Ishikawa (cell line): Measurements from ENCODE around the gene C3AR1.
A peak's percentile ranks its signal among the peaks of the same experiment; 100 is the strongest.

Experiments used
- CEBPB ChIP-seq: IDR thresholded peaks from 2 replicates; pipeline ENCODE4 v1.6.1; 2012
- CREB1 ChIP-seq: IDR thresholded peaks from 2 replicates; pipeline ENCODE4 v1.6.1; 2012; ENCODE audit warnings: low read depth
- EGR1 ChIP-seq: IDR thresholded peaks from 2 replicates; pipeline ENCODE4 v1.6.1; 2012
- EP300 ChIP-seq: IDR thresholded peaks from 2 replicates; pipeline ENCODE4 v1.6.1; 2012; ENCODE audit warnings: borderline replicate concordance
- FOXM1 ChIP-seq: IDR thresholded peaks from 2 replicates; pipeline ENCODE4 v1.6.1; 2012; ENCODE audit warnings: low read depth, borderline replicate concordance
- NFIC ChIP-seq: IDR thresholded peaks from 2 replicates; pipeline ENCODE4 v1.6.1; 2012
- RAD21 ChIP-seq: IDR thresholded peaks from 2 replicates; pipeline ENCODE4 v1.6.1; 2012; ENCODE audit warnings: low read depth
- TAF1 ChIP-seq: IDR thresholded peaks from 2 replicates; pipeline ENCODE4 v1.6.1; 2012; ENCODE audit warnings: low read depth, mild to moderate bottlenecking
- TCF12 ChIP-seq: IDR thresholded peaks from 2 replicates; pipeline ENCODE4 v1.6.1; 2012; ENCODE audit warnings: low read depth
- TEAD4 ChIP-seq: IDR thresholded peaks from 2 replicates; pipeline ENCODE4 v1.6.1; 2012
- YY1 ChIP-seq: IDR thresholded peaks from 2 replicates; pipeline ENCODE4 v1.6.1; 2012; ENCODE audit warnings: low read depth
- ZBTB7A ChIP-seq: IDR thresholded peaks from 2 replicates; pipeline ENCODE4 v1.6.1; 2012; ENCODE audit warnings: low read depth
- TF ChIP-seq, protein P1 (sequence below): IDR thresholded peaks from 2 replicates; pipeline ENCODE4 v1.6.1; 2012; ENCODE audit warnings: low read depth, mild to moderate bottlenecking
- TF ChIP-seq, protein P2 (sequence below): IDR thresholded peaks from 2 replicates; pipeline ENCODE4 v1.6.1; 2012
- TF ChIP-seq, protein P3 (sequence below): IDR thresholded peaks from 2 replicates; pipeline ENCODE4 v1.6.1; 2012

The C3AR1 gene

DNA sequence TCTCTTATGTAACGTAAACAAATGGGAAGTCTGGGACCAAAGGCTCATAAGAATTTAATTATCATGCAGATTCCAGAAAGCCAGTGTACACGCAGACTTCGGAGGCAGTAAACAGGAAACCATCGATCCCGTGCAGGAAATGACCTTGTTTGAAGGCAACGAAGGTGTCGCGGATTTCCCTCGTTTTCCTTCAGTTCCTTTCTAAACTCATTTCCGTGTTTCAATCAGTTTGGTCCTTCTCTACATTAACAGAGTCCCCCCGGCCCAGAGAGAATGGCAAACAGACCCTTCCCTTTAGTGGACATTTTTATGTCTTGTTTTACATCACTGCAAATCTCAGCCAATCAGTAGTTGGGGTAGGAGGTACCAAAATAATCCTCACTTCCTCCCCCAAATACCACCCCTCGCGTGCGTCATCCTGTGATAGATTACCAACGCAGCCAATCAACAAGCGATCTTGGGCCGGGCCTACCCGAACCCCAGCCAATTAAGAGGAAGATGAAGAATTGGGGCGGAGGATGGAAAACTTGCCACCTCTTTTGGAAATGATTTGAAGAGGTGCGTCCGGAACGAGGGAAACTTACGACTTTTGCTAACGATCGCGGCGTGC, 39.8 kb downstream of the C3AR1 start:
- TF ChIP-seq EP300 (no peak), YY1 (peak; percentile 63; the same call in 1 of the 2 replicates), CREB1 (peak; percentile 87), FOXM1 (0 out of 2 replicates have a peak, but pooled peaks have one; percentile 15)
- TF ChIP-seq, protein P1, sequence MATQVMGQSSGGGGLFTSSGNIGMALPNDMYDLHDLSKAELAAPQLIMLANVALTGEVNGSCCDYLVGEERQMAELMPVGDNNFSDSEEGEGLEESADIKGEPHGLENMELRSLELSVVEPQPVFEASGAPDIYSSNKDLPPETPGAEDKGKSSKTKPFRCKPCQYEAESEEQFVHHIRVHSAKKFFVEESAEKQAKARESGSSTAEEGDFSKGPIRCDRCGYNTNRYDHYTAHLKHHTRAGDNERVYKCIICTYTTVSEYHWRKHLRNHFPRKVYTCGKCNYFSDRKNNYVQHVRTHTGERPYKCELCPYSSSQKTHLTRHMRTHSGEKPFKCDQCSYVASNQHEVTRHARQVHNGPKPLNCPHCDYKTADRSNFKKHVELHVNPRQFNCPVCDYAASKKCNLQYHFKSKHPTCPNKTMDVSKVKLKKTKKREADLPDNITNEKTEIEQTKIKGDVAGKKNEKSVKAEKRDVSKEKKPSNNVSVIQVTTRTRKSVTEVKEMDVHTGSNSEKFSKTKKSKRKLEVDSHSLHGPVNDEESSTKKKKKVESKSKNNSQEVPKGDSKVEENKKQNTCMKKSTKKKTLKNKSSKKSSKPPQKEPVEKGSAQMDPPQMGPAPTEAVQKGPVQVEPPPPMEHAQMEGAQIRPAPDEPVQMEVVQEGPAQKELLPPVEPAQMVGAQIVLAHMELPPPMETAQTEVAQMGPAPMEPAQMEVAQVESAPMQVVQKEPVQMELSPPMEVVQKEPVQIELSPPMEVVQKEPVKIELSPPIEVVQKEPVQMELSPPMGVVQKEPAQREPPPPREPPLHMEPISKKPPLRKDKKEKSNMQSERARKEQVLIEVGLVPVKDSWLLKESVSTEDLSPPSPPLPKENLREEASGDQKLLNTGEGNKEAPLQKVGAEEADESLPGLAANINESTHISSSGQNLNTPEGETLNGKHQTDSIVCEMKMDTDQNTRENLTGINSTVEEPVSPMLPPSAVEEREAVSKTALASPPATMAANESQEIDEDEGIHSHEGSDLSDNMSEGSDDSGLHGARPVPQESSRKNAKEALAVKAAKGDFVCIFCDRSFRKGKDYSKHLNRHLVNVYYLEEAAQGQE: no peak
- TF ChIP-seq, protein P2, sequence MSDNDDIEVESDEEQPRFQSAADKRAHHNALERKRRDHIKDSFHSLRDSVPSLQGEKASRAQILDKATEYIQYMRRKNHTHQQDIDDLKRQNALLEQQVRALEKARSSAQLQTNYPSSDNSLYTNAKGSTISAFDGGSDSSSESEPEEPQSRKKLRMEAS: peak; percentile 50; the same call in 1 of the 2 replicates

DNA sequence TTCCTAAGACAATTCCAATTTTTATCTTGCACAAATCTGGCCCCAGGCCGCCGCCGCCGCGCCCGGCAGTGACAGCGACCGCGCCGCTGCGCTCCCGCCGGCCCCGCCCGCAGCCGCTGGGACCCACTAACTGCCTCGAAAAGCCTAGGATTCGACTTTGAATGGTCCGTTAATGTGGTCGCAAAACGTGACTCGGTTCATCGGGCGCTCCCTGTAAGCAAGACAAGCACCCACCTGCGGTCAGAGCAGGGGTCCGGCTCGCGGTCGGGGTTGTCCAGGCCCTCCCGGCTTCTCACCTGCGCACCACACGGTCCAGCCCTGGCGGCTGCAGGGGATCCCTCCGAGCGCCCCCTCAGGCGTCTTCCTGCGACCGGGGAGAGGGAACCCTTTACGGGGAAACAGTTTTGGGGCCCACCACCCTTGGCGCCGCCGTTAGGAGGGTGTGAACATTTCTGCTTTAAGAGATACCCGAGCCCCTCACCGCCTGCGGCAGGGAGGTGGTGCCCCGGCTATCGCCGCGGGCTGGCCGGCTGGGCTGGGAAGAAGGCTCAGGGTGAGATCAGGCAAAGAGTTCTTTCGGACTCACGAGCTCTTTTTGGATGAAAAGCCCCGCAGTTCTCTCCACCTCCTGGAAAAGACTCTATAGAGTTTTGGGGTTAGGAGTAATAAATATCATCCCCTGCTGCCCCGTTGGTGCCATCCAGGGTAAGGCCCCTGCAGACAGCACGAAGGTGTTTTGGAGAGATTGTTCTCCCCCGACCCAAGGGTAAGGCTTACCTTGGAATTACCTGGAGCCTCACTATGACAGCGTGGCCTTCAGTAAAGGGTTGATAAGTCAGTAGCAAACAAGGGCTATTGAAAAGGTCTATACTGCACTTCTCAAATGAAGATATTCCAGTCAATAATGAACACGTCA, 47.2 kb downstream of the C3AR1 start:
- no peak for TF ChIP-seq TEAD4
- no peak for TF ChIP-seq EGR1
- TF ChIP-seq ZBTB7A: no peak
- TF ChIP-seq, protein P2: no peak
- no peak for TF ChIP-seq EP300

DNA sequence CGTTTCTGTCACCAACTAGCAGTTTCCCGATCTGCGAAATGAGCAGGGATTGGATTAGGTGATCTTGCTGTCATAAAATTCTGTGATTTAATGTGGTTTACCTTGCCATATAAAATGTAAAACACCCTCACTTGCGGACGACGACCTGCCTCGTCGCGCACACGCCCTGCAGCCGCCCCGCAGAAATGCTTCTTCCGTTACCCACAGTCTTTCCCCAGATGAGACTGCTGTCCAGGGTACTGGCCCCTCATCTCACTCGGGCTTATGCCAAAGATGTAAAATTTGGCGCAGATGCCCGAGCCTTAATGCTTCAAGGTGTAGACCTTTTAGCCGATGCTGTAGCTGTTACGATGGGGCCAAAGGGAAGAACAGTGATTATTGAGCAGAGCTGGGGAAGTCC, 51.3 kb downstream of the C3AR1 start:
- TF ChIP-seq, protein P1: peak; percentile 89
- TF ChIP-seq CREB1 (no peak), TAF1 (no peak), RAD21 (no peak)

DNA sequence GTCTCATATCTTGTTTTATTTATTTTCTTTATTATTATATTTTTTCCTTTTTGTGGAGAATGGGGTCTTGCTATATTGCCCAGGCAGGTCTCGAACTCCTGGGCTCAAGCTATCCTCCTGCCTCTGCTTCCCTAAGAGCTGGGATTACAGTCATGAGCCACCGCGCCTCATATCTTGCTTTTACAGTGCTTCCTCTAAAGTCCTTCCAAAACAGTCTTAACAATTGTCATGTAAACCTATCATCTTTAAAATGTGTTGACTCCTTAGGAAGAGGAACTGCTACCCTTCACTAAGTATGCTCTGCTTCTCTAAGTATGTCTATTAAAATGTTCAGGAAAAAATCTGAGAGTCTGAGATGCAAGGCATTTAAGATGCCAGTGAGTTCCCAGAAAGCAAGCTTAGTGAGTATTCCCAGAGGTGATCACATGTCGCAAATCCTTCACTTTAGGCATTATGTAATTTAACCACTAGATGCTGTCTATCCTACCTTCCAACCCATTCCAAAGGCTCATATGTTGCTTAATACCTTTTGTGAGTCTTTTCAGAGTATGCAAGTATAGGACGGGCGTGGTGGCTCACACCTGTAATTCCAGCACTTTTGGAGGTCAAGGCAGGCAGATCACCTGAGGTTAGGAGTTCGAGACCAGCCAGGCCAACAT, 53.4 kb downstream of the C3AR1 start:
- TF ChIP-seq FOXM1: no peak
- TF ChIP-seq ZBTB7A: no peak
- TF ChIP-seq TCF12: no peak
- TF ChIP-seq, protein P3, sequence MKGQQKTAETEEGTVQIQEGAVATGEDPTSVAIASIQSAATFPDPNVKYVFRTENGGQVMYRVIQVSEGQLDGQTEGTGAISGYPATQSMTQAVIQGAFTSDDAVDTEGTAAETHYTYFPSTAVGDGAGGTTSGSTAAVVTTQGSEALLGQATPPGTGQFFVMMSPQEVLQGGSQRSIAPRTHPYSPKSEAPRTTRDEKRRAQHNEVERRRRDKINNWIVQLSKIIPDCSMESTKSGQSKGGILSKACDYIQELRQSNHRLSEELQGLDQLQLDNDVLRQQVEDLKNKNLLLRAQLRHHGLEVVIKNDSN: no peak
- TF ChIP-seq TEAD4: no peak
- TF ChIP-seq, protein P1: no peak
- TF ChIP-seq YY1: no peak
- no peak for TF ChIP-seq EGR1
- no peak for TF ChIP-seq CEBPB
- TF ChIP-seq NFIC: no peak
- TF ChIP-seq TAF1: no peak
- TF ChIP-seq CREB1: no peak
- TF ChIP-seq, protein P2: no peak

DNA sequence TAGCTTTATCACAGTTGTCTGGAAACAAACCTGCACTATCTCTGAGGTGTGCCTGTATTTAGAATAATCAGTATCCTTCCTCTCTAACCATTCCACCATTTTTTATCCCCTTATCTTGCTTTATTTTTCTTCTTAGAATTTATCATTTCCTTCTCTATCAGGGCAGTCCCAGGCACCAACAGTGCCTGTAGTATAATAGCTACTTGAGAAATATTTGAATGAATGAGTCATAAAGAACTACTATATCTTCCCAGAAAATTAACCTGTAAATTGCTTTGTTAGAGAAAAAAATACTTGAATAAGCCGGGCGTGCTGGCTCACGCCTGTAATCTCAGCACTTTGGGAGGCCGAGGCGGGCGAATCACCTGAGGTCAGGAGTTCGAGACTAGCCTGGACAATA, 54.8 kb downstream of the C3AR1 start:
- TF ChIP-seq TAF1: no peak
- no peak for TF ChIP-seq CREB1
